CD4-positive, CD25-positive, alpha-beta regulatory T cell (primary cell): Measurements from ENCODE around the gene C6orf62. TPM values are rescaled to one million over a fixed set of nuclear protein-coding genes. Genes with fewer than 3 reads are reported as not detected.

ENCODE experiments used
- polyA plus RNA-seq, 4 donors: library from polyadenylated mRNA; unstranded; fragments of 300-500 nt; fragmentation: Illumina TruSeq; gene quantifications; one replicate each; pipeline ENCODE4 v1.2.3, GENCODE V29; 2021
- total RNA-seq: library from RNA; stranded (reverse); gene quantifications from one replicate; pipeline ENCODE4 v1.2.3, GENCODE V29; 2022

The C6orf62 gene
- total and polyA plus RNA-seq, 5 donors from 2014 or later: 91.7 to 124 (median 99.6) TPM

Other genes starting within 250 kb of the C6orf62 start
- gene GPLD1, start 229.6 kb downstream of the C6orf62 start, total RNA-seq: 1.7 TPM
- gene GPLD1, start 229.6 kb downstream of the C6orf62 start, polyA plus RNA-seq: 1 to 10 TPM in 1 of 4 donors, under 1 TPM in 3; 0.36 to 1.3 (median 0.70) TPM
- gene ALDH5A1, start 224.2 kb downstream of the C6orf62 start, total RNA-seq: 4.7 TPM
- gene ALDH5A1, start 224.2 kb downstream of the C6orf62 start, polyA plus RNA-seq: 10 to 100 TPM in 2 of 4 donors, 1 to 10 TPM in 2; 9.1 to 14.9 (median 10.2) TPM
- gene KIAA0319, start 73.0 kb downstream of the C6orf62 start, total RNA-seq: not detected
- gene KIAA0319, start 73.0 kb downstream of the C6orf62 start, polyA plus RNA-seq: under 1 TPM in 1 of 4 donors, not detected in 3; 0.02 TPM
- 43.2 TPM for gene TDP2, start 52.3 kb downstream of the C6orf62 start, total RNA-seq
- gene TDP2, start 52.3 kb downstream of the C6orf62 start, polyA plus RNA-seq: 10 to 100 TPM; 55.2 to 68.6 (median 57.1) TPM
- 2.9 TPM for gene ACOT13, start 52.1 kb downstream of the C6orf62 start, total RNA-seq
- gene ACOT13, start 52.1 kb downstream of the C6orf62 start, polyA plus RNA-seq: 10 to 100 TPM; 14.3 to 26.7 (median 17.2) TPM
- 28.3 TPM for gene GMNN, start 55.8 kb upstream of the C6orf62 start, total RNA-seq
- gene GMNN, start 55.8 kb upstream of the C6orf62 start, polyA plus RNA-seq: 10 to 100 TPM in 3 of 4 donors, 1 to 10 TPM in 1; 9.1 to 13.6 (median 11.4) TPM
- gene ARMH2, start 79.8 kb upstream of the C6orf62 start, total RNA-seq: 1.8 TPM
- under 1 TPM in 2 of 4 donors, not detected in 2; 0.27 to 0.29 TPM for gene ARMH2, start 79.8 kb upstream of the C6orf62 start, polyA plus RNA-seq
- 364 TPM for gene RIPOR2, start 216.8 kb upstream of the C6orf62 start, total RNA-seq
- 100 to 1,000 TPM; 320 to 435 (median 407) TPM for gene RIPOR2, start 216.8 kb upstream of the C6orf62 start, polyA plus RNA-seq